H9 (cell line): Measurements from ENCODE around the gene ULK4. TPM values are rescaled to one million over a fixed set of nuclear protein-coding genes. Genes with fewer than 3 reads are reported as not detected.

ENCODE experiments used
- DNase-seq: peaks from one replicate; pipeline ENCODE4 v3.0.0-alpha.2; 2017
- H2AFZ ChIP-seq: one replicate; pipeline ENCODE4 v1.6.1; 2013; ENCODE audit warnings: mild to moderate bottlenecking, low read length, control low read depth, moderate library complexity
- H2AK5ac ChIP-seq: 2 replicates; pipeline ENCODE4 v1.6.1; 2013; ENCODE audit warnings: low read length, control low read depth, mixed read lengths; ENCODE audit not compliant: insufficient read length
- H2BK120ac ChIP-seq: one replicate; pipeline ENCODE4 v1.6.1; 2013; ENCODE audit warnings: low read depth, mild to moderate bottlenecking, low read length, control low read depth, inconsistent platforms; ENCODE audit not compliant: poor library complexity, severe bottlenecking
- H2BK12ac ChIP-seq: 2 replicates; pipeline ENCODE4 v1.6.1; 2013; ENCODE audit warnings: low read length, control low read depth, mixed read lengths, low read depth; ENCODE audit not compliant: insufficient read length
- H2BK15ac ChIP-seq: 2 replicates; pipeline ENCODE4 v1.6.1; 2013; ENCODE audit warnings: low read depth, low read length, control low read depth
- H2BK20ac ChIP-seq: one replicate; pipeline ENCODE4 v1.6.1; 2013; ENCODE audit warnings: low read depth, mild to moderate bottlenecking, low read length, control low read depth, inconsistent platforms; ENCODE audit not compliant: poor library complexity, severe bottlenecking
- H2BK5ac ChIP-seq: 2 replicates; pipeline ENCODE4 v1.6.1; 2013; ENCODE audit warnings: low read length, control low read depth, mixed read lengths; ENCODE audit not compliant: insufficient read length
- H3K14ac ChIP-seq: 2 replicates; pipeline ENCODE4 v1.6.1; 2013; ENCODE audit warnings: low read length, control low read depth; ENCODE audit not compliant: insufficient read depth
- H3K18ac ChIP-seq: 2 replicates; pipeline ENCODE4 v1.6.1; 2013; ENCODE audit warnings: low read depth, mild to moderate bottlenecking, mixed read lengths, low read length, control low read depth; ENCODE audit not compliant: insufficient read length
- H3K23ac ChIP-seq: 2 replicates; pipeline ENCODE4 v1.6.1; 2013; ENCODE audit warnings: low read length, control low read depth, mixed read lengths, low read depth; ENCODE audit not compliant: insufficient read length
- H3K23me2 ChIP-seq: 2 replicates; pipeline ENCODE4 v1.6.1; 2013; ENCODE audit warnings: low read depth, mild to moderate bottlenecking, mixed read lengths, low read length, control low read depth; ENCODE audit not compliant: insufficient read length, poor library complexity, severe bottlenecking
- H3K27ac ChIP-seq: 2 replicates; pipeline ENCODE4 v1.5.1; 2013; ENCODE audit warnings: low read length, control low read depth, mixed read lengths, low read depth; ENCODE audit not compliant: insufficient read length
- H3K27me3 ChIP-seq: 2 replicates; pipeline ENCODE4 v1.6.1; 2013; ENCODE audit warnings: low read length, control low read depth, inconsistent platforms; ENCODE audit not compliant: insufficient read depth
- H3K4ac ChIP-seq: 2 replicates; pipeline ENCODE4 v1.6.1; 2013; ENCODE audit warnings: low read depth, mild to moderate bottlenecking, control low read depth, inconsistent platforms, low read length, moderate library complexity
- H3K4me1 ChIP-seq: 2 replicates; pipeline ENCODE4 v1.6.1; 2013; ENCODE audit warnings: low read length, control low read depth, inconsistent platforms; ENCODE audit not compliant: insufficient read depth
- H3K4me2 ChIP-seq: 2 replicates; pipeline ENCODE4 v1.6.1; 2013; ENCODE audit warnings: low read length, control low read depth, mixed read lengths; ENCODE audit not compliant: insufficient read length, insufficient read depth
- H3K56ac ChIP-seq: 2 replicates; pipeline ENCODE4 v1.6.1; 2013; ENCODE audit warnings: low read depth, mild to moderate bottlenecking, mixed read lengths, low read length, control low read depth; ENCODE audit not compliant: insufficient read length
- H3K79me1 ChIP-seq: 2 replicates; pipeline ENCODE4 v1.6.1; 2013; ENCODE audit warnings: low read depth, mild to moderate bottlenecking, moderate library complexity, low read length, control low read depth, inconsistent platforms; ENCODE audit not compliant: insufficient read depth, poor library complexity, severe bottlenecking
- H3K79me2 ChIP-seq: 2 replicates; pipeline ENCODE4 v1.6.1; 2013; ENCODE audit warnings: low read length, control low read depth, inconsistent platforms; ENCODE audit not compliant: insufficient read depth
- H3K9ac ChIP-seq: 2 replicates; pipeline ENCODE4 v1.6.1; 2013; ENCODE audit warnings: low read length, control low read depth, mixed read lengths; ENCODE audit not compliant: insufficient read length; ENCODE audit errors: extremely low read depth
- H3K9me3 ChIP-seq: one replicate; pipeline ENCODE4 v1.6.1; 2013; ENCODE audit warnings: low read depth, low read length, inconsistent platforms; ENCODE audit not compliant: control insufficient read depth
- H3T11ph ChIP-seq: one replicate; pipeline ENCODE4 v1.6.1; 2013; ENCODE audit warnings: mild to moderate bottlenecking, low read length, control low read depth, inconsistent platforms
- H4K20me1 ChIP-seq: one replicate; pipeline ENCODE4 v1.6.1; 2013; ENCODE audit not compliant: control insufficient read depth, insufficient read length, insufficient read depth
- H4K5ac ChIP-seq: 2 replicates; pipeline ENCODE4 v1.6.1; 2013; ENCODE audit warnings: low read depth, mild to moderate bottlenecking, mixed read lengths, low read length, control low read depth; ENCODE audit not compliant: insufficient read length
- H4K8ac ChIP-seq: replicated peaks from 2 replicates; pipeline ENCODE4 v1.6.1; 2013; ENCODE audit warnings: low read length, control low read depth, mixed read lengths, low read depth; ENCODE audit not compliant: insufficient read length
- H4K91ac ChIP-seq: 2 replicates; pipeline ENCODE4 v1.6.1; 2013; ENCODE audit warnings: low read depth, mild to moderate bottlenecking, moderate library complexity, mixed read lengths, low read length, control low read depth; ENCODE audit not compliant: insufficient read length
- H3K27ac Mint-ChIP-seq, 3 experiments: 2 replicates in 2 of 3; 3 replicates in 1 of 3; pipeline ENCODE4 v1.8.0; 2020 to 2021; ENCODE audit warnings: mixed read lengths in 3 of 3, mild to moderate bottlenecking in 1 of 3, moderate library complexity in 1 of 3
- H3K27me3 Mint-ChIP-seq: 2 replicates; pipeline ENCODE4 v1.8.0; 2021; ENCODE audit warnings: low read depth, mild to moderate bottlenecking, moderate library complexity, mixed read lengths
- H3K36me3 Mint-ChIP-seq, 3 experiments: 2 replicates in 2 of 3; 3 replicates in 1 of 3; pipeline ENCODE4 v1.8.0; 2020 to 2021; ENCODE audit warnings: low read depth in 3 of 3, mixed read lengths in 3 of 3; ENCODE audit not compliant: insufficient read depth in 1 of 3
- H3K4me1 Mint-ChIP-seq, 2 experiments: 2 replicates each; pipeline ENCODE4 v1.8.0; 2020; ENCODE audit warnings: mixed read lengths in 2 of 2
- H3K4me3 Mint-ChIP-seq, 2 experiments: 2 replicates in 1 of 2; 3 replicates in 1 of 2; pipeline ENCODE4 v1.8.0; 2020 to 2021; ENCODE audit warnings: mild to moderate bottlenecking in 2 of 2, mixed read lengths in 2 of 2, moderate library complexity in 1 of 2
- H3K9me3 Mint-ChIP-seq, 2 experiments: 2 replicates in 1 of 2; 3 replicates in 1 of 2; pipeline ENCODE4 v1.8.0; 2020; ENCODE audit warnings: mild to moderate bottlenecking in 2 of 2, mixed read lengths in 2 of 2, moderate library complexity in 1 of 2
- WGBS: extraction: QIAGEN DNeasy Blood & Tissue Kit; methylation state at CpG from one replicate; pipeline ENCODE4 v1.1.7; 2013; ENCODE audit warnings: missing lambda C conversion rate, low lambda C conversion rate, mixed read lengths; ENCODE audit not compliant: insufficient read length; ENCODE audit errors: extremely low coverage; 5-methylcytosine and 5-hydroxymethylcytosine counted together
- total RNA-seq: library from RNA; stranded (reverse); gene quantifications from 2 replicates; pipeline ENCODE4 v1.2.1, GENCODE V29; 2021
- TF ChIP-seq, protein P1 (sequence below): fragments of 200-600 bp; sonication (generic); conservative IDR thresholded peaks from 3 replicates; pipeline ENCODE4 v1.8.0; 2021; ENCODE audit warnings: antibody characterized with exemption, mild to moderate bottlenecking

ULK4 gene
- total RNA-seq, 1 experiment from 2014 or later, result 12.9 TPM

DNA sequence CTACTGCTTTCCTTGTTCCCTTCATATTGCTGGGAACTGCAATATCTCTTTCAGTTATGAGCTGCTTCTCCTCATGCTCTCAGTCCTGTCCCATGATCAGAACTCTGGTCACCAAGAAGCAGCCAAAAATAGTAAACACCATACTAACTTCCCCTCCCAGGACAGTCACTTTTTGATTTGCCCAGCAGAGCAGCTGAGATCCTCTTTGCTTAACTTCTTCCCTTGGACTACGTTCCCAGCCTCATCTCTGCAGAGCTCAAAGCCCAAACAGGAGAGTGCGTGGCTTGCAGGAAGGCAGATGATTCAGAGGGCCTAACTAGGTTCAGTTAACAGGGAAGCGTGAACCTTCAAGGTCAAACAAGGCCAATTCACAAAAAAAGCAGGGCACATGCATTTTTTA, 609.4 kb downstream of the ULK4 start:
- TF ChIP-seq, protein P1, sequence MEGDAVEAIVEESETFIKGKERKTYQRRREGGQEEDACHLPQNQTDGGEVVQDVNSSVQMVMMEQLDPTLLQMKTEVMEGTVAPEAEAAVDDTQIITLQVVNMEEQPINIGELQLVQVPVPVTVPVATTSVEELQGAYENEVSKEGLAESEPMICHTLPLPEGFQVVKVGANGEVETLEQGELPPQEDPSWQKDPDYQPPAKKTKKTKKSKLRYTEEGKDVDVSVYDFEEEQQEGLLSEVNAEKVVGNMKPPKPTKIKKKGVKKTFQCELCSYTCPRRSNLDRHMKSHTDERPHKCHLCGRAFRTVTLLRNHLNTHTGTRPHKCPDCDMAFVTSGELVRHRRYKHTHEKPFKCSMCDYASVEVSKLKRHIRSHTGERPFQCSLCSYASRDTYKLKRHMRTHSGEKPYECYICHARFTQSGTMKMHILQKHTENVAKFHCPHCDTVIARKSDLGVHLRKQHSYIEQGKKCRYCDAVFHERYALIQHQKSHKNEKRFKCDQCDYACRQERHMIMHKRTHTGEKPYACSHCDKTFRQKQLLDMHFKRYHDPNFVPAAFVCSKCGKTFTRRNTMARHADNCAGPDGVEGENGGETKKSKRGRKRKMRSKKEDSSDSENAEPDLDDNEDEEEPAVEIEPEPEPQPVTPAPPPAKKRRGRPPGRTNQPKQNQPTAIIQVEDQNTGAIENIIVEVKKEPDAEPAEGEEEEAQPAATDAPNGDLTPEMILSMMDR, result no peak
- Histone ChIP-seq H2BK12ac (no peak overlapping the region), H3K56ac (no peak overlapping the region), H3K23me2 (no peaks in the 10 kb centered on the region), H3K27me3 (no peaks in the 10 kb centered on the region), H4K5ac (no peak overlapping the region), H4K91ac (no peak overlapping the region), H4K20me1 (no peaks in the 10 kb centered on the region), H3K18ac (no peak overlapping the region), H2BK120ac (no peak overlapping the region), H3K4me1 (no peaks in the 10 kb centered on the region), H2BK20ac (no peak overlapping the region), H3K79me1 (no peaks in the 10 kb centered on the region), H3K9ac (no peak overlapping the region), H3T11ph (no peak overlapping the region), H2AFZ (no peak overlapping the region), H3K9me3 (no peaks in the 10 kb centered on the region), H3K23ac (no peak overlapping the region), H3K27ac (no peak overlapping the region), H4K8ac (no peak overlapping the region), H3K4ac (no peak overlapping the region), H2BK5ac (no peak overlapping the region), H3K79me2 (no peaks in the 10 kb centered on the region), H3K4me2 (no peak overlapping the region), H2BK15ac (no peak overlapping the region), H2AK5ac (no peak overlapping the region), H3K14ac (no peak overlapping the region)
- Mint-ChIP-seq H3K27me3 (no peaks in the 10 kb centered on the region), H3K27ac (no peak overlapping the region), H3K36me3 (no peaks in the 10 kb centered on the region), H3K4me3 (no peak overlapping the region), H3K9me3 (no peaks in the 10 kb centered on the region), H3K4me1 (no peaks in the 10 kb centered on the region)
- no peak for DNase-seq
- no CpG with 5 or more reads among the region's 3 CpGs for WGBS
